Esophagus muscularis mucosa (tissue), 4 donors: Measurements from ENCODE around the gene CNPY2. TPM values are rescaled to one million over a fixed set of nuclear protein-coding genes. Genes with fewer than 3 reads are reported as not detected.
A peak's percentile ranks its signal among the peaks of the same experiment; 100 is the strongest.
"Not testable (repeated sequence)": the region's sequence is repeated elsewhere in the genome, so short reads cannot be mapped to it uniquely, and the experiment has no call there.

Experiments used
- DNase-seq: peaks from one replicate; pipeline ENCODE4 v3.0.0-alpha.2; 2017; ENCODE audit errors: extremely low spot score
- H3K27ac ChIP-seq, 4 donors: fragments of 200-600 bp; sonication (generic); replicated peaks in 1 of 4; 1 replicate in 3 of 4; 2 replicates in 1 of 4; pipeline ENCODE4 v1.5.1; 2016 to 2019; ENCODE audit warnings: mild to moderate bottlenecking in 1 of 4
- H3K27me3 ChIP-seq, 4 donors: fragments of 200-600 bp; sonication (generic); one replicate each; pipeline versions ENCODE4 v1.5.1 to v1.6.0; 2016 to 2019
- H3K36me3 ChIP-seq, 4 donors: fragments of 200-600 bp; sonication (generic); one replicate each; pipeline ENCODE4 v1.5.1; 2016 to 2019
- H3K4me1 ChIP-seq, 4 donors: fragments of 200-600 bp; sonication (generic); one replicate each; pipeline ENCODE4 v1.5.1; 2016 to 2019
- H3K4me3 ChIP-seq, 4 donors: fragments of 200-600 bp; sonication (generic); 1 replicate in 2 of 4; 2 replicates in 2 of 4; pipeline ENCODE4 v1.5.1; 2016 to 2019; ENCODE audit warnings: mild to moderate bottlenecking in 4 of 4, moderate library complexity in 1 of 4
- H3K9me3 ChIP-seq, 4 donors: fragments of 200-600 bp; sonication (generic); 1 replicate in 3 of 4; 2 replicates in 1 of 4; pipeline ENCODE4 v1.5.1; 2016 to 2019
- EP300 ChIP-seq: sonication (generic); formaldehyde crosslinking; IDR thresholded peaks from one replicate; pipeline ENCODE4 v1.6.1; 2017; ENCODE audit warnings: antibody characterized with exemption
- POLR2A ChIP-seq: fragments of 450-650 bp; IDR thresholded peaks from one replicate; pipeline ENCODE4 v1.6.1; 2017; ENCODE audit warnings: antibody characterized with exemption, moderate library complexity, mild to moderate bottlenecking, low read depth
- POLR2AphosphoS5 ChIP-seq, 2 donors: sonication (generic); formaldehyde crosslinking; IDR thresholded peaks; one replicate each; pipeline ENCODE4 v1.6.1; 2017; ENCODE audit warnings: antibody characterized with exemption in 2 of 2
- WGBS: methylation state at CpG from one replicate; pipeline ENCODE4 v1.1.5; 2018; 5-methylcytosine and 5-hydroxymethylcytosine counted together
- intact Hi-C: fragments of 100-400 bp; cut with DNase I; formaldehyde crosslinking; loops from one replicate; pipeline ENCODE4 v1.15.1; 2023
- total RNA-seq, 4 donors: library from RNA; depleted of rRNA; stranded (reverse); fragments of >200 nt; gene quantifications; one replicate each; pipeline versions ENCODE4 v1.1.0 to v1.2.1, GENCODE V29; 2016
- TF ChIP-seq, protein P1 (sequence below), 3 experiments: fragments of 200-600 bp in 2 of 3; fragments of 450-650 bp in 1 of 3; sonication (generic) in 2 of 3; IDR thresholded peaks; one replicate each; pipeline ENCODE4 v1.5.1; 2017 to 2019; ENCODE audit warnings: antibody characterized with exemption in 3 of 3, mild to moderate bottlenecking in 2 of 3, moderate library complexity in 1 of 3

The CNPY2 gene
- total RNA-seq, 4 donors from 2014 or later = 48.8 to 61.5 (median 50.3) TPM

- DNase-seq = no peak
- Histone ChIP-seq H3K36me3 (peaks cover 78 to 94% (median 86%) of the 10 kb centered on the region in 4 donors), H3K4me3 (no peak overlapping the region), H3K27ac (no peak overlapping the region), H3K9me3 (no peaks in the 10 kb centered on the region), H3K27me3 (no peaks in the 10 kb centered on the region), H3K4me1 (peaks cover 11 to 21% (median 17%) of the 10 kb centered on the region in 4 donors)
- intact Hi-C loops = no loop called here
- 93% methylated on average over 2 of the region's 2 CpGs for WGBS
- TF ChIP-seq EP300 (no peak), POLR2AphosphoS5 (IDR thresholded peaks at IDR 0.05) (no peak), POLR2A (no peak)
- TF ChIP-seq, protein P1, sequence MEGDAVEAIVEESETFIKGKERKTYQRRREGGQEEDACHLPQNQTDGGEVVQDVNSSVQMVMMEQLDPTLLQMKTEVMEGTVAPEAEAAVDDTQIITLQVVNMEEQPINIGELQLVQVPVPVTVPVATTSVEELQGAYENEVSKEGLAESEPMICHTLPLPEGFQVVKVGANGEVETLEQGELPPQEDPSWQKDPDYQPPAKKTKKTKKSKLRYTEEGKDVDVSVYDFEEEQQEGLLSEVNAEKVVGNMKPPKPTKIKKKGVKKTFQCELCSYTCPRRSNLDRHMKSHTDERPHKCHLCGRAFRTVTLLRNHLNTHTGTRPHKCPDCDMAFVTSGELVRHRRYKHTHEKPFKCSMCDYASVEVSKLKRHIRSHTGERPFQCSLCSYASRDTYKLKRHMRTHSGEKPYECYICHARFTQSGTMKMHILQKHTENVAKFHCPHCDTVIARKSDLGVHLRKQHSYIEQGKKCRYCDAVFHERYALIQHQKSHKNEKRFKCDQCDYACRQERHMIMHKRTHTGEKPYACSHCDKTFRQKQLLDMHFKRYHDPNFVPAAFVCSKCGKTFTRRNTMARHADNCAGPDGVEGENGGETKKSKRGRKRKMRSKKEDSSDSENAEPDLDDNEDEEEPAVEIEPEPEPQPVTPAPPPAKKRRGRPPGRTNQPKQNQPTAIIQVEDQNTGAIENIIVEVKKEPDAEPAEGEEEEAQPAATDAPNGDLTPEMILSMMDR (IDR thresholded peaks at IDR 0.05) = no peak
Observed at GRCh38 chr12:56282579-56282978, 33.2 kb downstream of the CNPY2 start.

DNA sequence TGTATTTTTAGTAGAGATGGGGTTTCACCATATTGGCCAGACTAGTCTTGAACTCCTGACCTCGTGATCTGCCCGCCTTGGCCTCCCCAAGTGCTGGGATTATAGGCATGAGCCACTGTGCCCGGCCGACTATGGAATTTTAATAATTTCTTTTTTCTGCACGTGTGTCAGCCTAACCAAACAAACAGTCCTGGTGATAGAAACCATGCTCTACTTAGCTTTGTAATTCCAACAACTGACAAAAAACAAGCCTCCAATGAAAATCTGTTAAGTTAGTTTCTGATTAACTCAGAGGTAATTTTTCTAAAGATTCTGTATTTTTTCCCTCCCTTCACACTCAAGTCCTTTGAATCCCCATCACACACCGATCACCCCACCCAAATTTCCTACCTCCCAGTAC, 33.8 kb downstream of the CNPY2 start:
- Histone ChIP-seq H3K27ac (no peak overlapping the region), H3K27me3 (no peaks in the 10 kb centered on the region), H3K36me3 (peaks cover 80 to 100% (median 92%) of the 10 kb centered on the region in 4 donors), H3K4me3 (no peak overlapping the region), H3K4me1 (peaks cover 10 to 15% (median 14%) of the 10 kb centered on the region in 4 donors), H3K9me3 (no peaks in the 10 kb centered on the region)
- DNase-seq = no peak
- TF ChIP-seq POLR2A = no peak
- TF ChIP-seq EP300 = no peak
- TF ChIP-seq POLR2AphosphoS5 (IDR thresholded peaks at IDR 0.05) = no peak
- TF ChIP-seq, protein P1 (IDR thresholded peaks at IDR 0.05) = no peak
- 68% methylated on average over 6 of the region's 6 CpGs for WGBS
- intact Hi-C loops = no loop called here

DNA sequence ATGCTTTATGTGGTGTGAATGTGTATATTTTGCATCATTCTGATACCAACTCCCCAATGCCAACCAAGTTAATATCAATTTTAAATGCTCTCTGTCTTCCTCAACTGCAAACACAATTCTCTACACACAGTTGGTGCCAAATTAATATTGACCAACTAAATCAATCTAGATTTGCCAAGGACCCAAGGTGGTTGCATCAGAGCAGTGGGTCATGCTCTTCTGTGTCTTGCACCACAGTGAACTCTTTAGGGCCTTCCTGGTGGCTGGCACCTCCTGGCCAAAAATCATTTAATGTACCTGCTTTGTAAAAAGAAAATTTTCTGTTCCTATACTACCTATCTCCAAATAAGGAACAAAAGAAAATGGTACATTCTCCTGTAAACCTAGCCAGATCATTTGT, 34.9 kb downstream of the CNPY2 start:
- H3K36me3 ChIP-seq = peaks cover 90 to 100% (median 100%) of the 10 kb centered on the region in 4 donors
- no peak overlapping the region for H3K27ac ChIP-seq

GRCh38 chr12:56278905-56279304, 36.9 kb downstream of the CNPY2 start:
- TF ChIP-seq, protein P1 (IDR thresholded peaks at IDR 0.05) = no peak
- TF ChIP-seq POLR2AphosphoS5 (IDR thresholded peaks at IDR 0.05) (no peak), EP300 (no peak)
- no peak for DNase-seq
- intact Hi-C loops = no loop called here
- Histone ChIP-seq H3K27ac (no peak overlapping the region), H3K9me3 (no peaks in the 10 kb centered on the region), H3K4me3 (no peak overlapping the region), H3K36me3 (peaks cover 92 to 100% (median 100%) of the 10 kb centered on the region in 4 donors), H3K27me3 (no peaks in the 10 kb centered on the region), H3K4me1 (no peaks in the 10 kb centered on the region)
- WGBS = 92% methylated on average over 3 of the region's 3 CpGs

More for the DNA sequence above, 34.9 kb downstream of the CNPY2 start:
- TF ChIP-seq POLR2AphosphoS5 (IDR thresholded peaks at IDR 0.05) (no peak), EP300 (no peak), POLR2A (no peak)
- TF ChIP-seq, protein P1 (IDR thresholded peaks at IDR 0.05) = no peak
- Histone ChIP-seq H3K4me1 (peaks cover under 1 to 4% (median 2%) of the 10 kb centered on the region in 4 donors), H3K4me3 (no peak overlapping the region), H3K27me3 (no peaks in the 10 kb centered on the region), H3K9me3 (no peaks in the 10 kb centered on the region)
- DNase-seq = no peak
- intact Hi-C loops = no loop called here

DNA sequence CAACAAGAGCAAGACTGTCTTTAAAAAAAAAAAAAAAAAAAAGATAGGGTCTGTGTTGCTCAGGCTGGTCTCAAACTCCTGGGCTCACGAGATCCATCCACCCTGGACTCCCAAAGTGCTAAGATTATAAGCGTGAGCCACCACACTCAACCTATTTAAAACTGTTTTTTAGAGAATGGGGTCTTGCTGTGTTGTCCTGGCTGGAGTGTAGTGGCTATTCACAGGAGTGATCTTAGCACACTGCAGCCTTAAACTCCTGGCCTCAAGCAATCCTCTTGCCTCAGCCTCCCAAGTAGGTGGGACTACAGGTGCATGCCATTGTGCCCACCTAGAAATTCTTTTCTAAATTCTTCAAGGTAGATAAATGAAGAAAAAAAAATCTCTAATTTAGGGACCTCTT, 41.5 kb downstream of the CNPY2 start:
- Histone ChIP-seq H3K4me3 (no peak overlapping the region), H3K27me3 (no peaks in the 10 kb centered on the region), H3K9me3 (no peaks in the 10 kb centered on the region), H3K36me3 (peaks cover 57 to 100% (median 96%) of the 10 kb centered on the region in 4 donors), H3K4me1 (peaks cover 16 to 19% (median 17%) of the 10 kb centered on the region in 4 donors), H3K27ac (no peak overlapping the region)
- 84% methylated on average over 2 of the region's 2 CpGs for WGBS
- no peak for DNase-seq
- intact Hi-C loops = no loop called here
- no peak for TF ChIP-seq POLR2AphosphoS5 (IDR thresholded peaks at IDR 0.05)
- TF ChIP-seq, protein P1 (IDR thresholded peaks at IDR 0.05) = no peak

DNA sequence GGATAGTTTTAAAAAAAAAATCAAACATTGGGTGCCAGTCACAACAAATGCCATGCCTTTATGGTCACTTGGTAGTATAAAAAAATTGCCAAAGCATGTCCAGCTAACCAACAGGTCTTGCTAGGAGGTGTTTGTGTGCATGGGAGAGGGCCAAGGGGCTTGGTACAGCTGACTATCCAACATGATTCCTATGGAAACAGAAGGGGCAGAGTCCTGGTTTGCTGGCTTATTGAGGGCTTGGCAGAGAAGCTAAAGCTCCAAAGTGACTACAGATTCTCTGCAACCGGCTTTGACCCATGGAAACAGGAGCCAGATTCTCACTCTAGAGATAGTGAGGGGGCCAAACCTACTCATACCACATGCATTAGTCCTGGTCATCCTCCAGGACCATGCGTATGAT, 43.3 kb downstream of the CNPY2 start:
- 77% methylated on average over 2 of the region's 2 CpGs for WGBS
- H3K4me3 ChIP-seq, intact Hi-C loops, H3K27me3 ChIP-seq, H3K9me3 ChIP-seq, DNase-seq: not testable (repeated sequence)
- Histone ChIP-seq H3K4me1 (peaks cover 21 to 28% (median 23%) of the 10 kb centered on the region in 4 donors), H3K36me3 (peaks cover 40 to 87% (median 79%) of the 10 kb centered on the region in 4 donors), H3K27ac (peak overlapping the region in 1 of 4 donors; percentile 75)
